Medulla oblongata (tissue), 1 donor: ENCODE data around the gene BICDL2.

Experiments used
- DNase-seq: peaks from one replicate; pipeline ENCODE4 v3.0.0-alpha.2; 2015; ENCODE audit errors: extremely low spot score

Gene BICDL2

DNA sequence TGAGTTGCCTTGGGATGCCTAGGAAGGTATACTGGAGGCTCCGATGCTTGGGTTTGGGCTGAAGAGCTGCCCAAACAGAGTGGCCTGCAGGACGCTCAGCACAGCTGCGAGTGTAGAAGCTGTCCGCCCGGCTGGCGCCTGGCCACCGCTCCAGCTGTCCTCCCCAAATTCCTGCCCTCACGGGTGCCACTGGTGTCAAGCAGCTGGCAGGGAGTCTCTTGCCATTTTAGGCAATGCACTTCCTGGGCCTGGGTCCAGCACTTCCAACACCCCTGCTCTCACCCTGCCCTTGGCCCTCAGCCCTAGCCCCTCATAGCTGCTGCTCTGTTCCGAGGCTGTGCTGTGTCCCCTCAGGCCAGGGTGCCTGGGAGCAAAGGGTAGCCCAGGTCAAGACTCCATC, 51.3 kb downstream of the BICDL2 start:
- DNase-seq = no peak

GRCh38 chr16:2983706-2984136, 53.0 kb downstream of the BICDL2 start:
- peak; percentile 85 for DNase-seq

DNA sequence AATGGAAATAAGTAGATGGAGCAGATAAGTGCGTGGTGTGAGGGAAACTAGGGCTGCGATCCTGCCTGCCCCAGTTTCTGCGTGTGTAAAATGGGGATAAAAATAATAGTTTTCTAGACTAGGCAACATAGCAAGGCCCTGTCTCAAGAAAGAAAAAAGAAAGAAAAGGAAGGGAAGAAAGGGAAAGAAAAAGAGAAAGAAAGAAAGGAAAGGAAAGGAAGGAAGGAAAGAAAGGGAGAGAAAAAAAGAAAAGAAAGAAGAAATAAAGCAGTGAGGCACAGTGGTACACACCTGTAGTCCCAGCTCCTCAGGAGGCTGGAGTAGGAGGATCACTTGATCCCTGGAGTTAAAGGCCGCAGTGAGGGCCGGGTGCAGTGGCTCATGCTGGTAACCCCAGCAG, 54.3 kb downstream of the BICDL2 start:
- DNase-seq = no peak

GRCh38 chr16:2981899-2982250, 54.9 kb downstream of the BICDL2 start:
- DNase-seq = no peak

GRCh38 chr16:2981177-2981898, 55.4 kb downstream of the BICDL2 start:
- DNase-seq = no peak

DNA sequence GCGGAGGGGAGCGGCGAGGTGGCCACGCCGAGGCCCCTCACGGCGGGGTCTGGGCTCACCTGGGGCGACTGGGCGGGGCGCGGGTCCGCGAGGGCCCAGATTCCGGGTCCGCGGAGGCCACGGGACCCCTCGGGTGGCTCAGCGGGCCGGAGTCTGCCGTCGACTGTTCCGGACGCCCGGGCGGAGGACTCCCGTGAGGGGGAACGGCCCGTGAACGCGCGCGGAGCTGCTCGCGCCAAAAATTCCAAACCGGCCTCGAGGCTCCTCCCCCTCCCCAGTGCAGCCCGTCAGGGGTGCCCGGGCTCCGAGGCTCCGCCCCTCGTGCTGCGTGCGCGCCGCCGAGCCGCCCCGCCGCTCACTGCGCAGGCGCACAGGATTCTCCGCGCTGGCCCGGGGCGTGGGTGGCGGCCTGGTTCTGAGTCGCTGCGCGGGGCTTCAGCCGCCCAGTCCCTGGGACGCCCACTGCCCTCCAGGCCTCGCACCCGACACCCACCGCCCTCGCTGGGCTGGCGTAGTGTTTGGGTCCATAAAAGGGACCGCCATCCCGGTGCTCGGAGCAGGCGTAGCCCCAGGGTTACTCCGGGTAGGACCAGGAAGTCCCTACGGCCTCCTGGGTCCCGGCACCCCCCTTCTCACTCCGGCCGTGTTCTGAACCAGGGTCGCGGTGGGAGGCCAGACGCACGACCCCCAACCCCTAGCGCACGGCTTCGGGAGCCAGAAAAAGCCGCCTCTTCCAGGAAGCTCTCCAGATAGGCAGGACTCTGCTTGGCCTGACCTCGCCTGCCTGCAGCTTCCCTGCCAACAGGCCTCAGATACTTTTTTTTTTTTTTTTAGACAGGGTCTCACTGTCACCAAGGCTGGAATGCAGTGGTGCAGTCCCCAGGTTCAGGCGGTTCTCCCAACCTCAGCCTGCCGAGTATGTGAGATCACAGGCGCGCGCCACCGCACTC, 56.2 kb downstream of the BICDL2 start, which contains the start of gene PKMYT1:
TSS of gene PKMYT1 (minus strand) at position 220 of the 950 bp plus-strand sequence. CDS start 789 bp downstream, outside the sequence.
- peak; percentile 92 for DNase-seq

DNA sequence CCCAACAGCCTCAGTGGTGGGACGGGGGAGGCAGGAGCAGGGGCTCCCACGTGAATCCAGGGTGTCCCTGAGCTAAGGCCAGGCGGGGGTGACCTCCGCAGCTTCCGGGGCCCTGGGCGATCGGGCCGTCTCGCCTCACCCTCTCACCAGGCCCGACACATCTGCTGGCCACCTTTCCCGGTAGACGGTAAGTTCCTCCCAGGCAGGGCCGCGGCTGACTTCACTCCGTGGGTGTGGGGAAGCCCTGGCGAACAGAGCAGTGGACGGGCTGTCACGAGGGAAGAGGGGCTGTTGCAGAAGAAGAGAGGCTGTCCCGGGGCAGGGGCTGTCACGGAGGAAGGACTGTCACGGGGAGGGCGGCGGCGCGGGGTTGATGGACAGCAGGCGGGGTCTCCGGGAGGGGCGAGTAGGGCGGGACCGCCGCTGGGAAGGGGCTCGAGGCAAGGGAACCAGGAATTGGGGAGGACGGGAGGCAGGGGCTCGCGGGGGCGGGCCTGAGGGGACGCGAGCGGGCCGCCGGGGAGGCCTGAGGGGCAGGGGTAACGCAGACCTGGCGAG, 57.0 kb downstream of the BICDL2 start:
- DNase-seq = no peak
